K562 (cell line): Measurements from ENCODE around the gene RNF126. TPM values are rescaled to one million over a fixed set of nuclear protein-coding genes. Genes with fewer than 3 reads are reported as not detected.

Experiments used
- ATF4 ChIP-seq: fragments of 450-650 bp; formaldehyde crosslinking; IDR thresholded peaks from 2 replicates; pipeline ENCODE4 v1.4.0; 2022; ENCODE audit warnings: mild to moderate bottlenecking, moderate library complexity
- CHCHD3 ChIP-seq: fragments of 250-450 bp; sonication (Bioruptor Pico); IDR thresholded peaks from 2 replicates; pipeline ENCODE4 v2.1.2; 2022; ENCODE audit warnings: mild to moderate bottlenecking
- FIP1L1 ChIP-seq: fragments of 200-400 bp; formaldehyde crosslinking; IDR thresholded peaks from 2 replicates; pipeline ENCODE4 v1.6.1; 2018; ENCODE audit warnings: mild to moderate bottlenecking, low read depth, low read length; ENCODE audit not compliant: poor library complexity, severe bottlenecking
- MAZ ChIP-seq, 2 experiments: fragments of 450-650 bp in 1 of 2; sonication (generic) in 1 of 2; formaldehyde crosslinking; IDR thresholded peaks in 1 of 2; conservative IDR thresholded peaks in 1 of 2; 2 replicates each; pipeline versions ENCODE4 v1.4.0 to v1.5.0; 2020; ENCODE audit warnings: mild to moderate bottlenecking in 1 of 2, missing genetic modification reagents in 1 of 2
- MITF ChIP-seq: IDR thresholded peaks from 2 replicates; pipeline ENCODE4 v1.6.1; 2014; ENCODE audit warnings: antibody characterized with exemption
- NCOA4 ChIP-seq: fragments of 450-650 bp; IDR thresholded peaks from 2 replicates; pipeline ENCODE4 v1.6.1; 2018; ENCODE audit warnings: mild to moderate bottlenecking; ENCODE audit not compliant: partially characterized antibody
- PHF21A ChIP-seq: fragments of 450-650 bp; IDR thresholded peaks from 2 replicates; pipeline ENCODE4 v1.6.1; 2017; ENCODE audit warnings: low read depth, borderline replicate concordance
- RB1 ChIP-seq: fragments of 450-650 bp; IDR thresholded peaks from 2 replicates; pipeline ENCODE4 v1.6.1; 2017; ENCODE audit warnings: low read depth, mild to moderate bottlenecking
- RBM17 ChIP-seq: fragments of 200-400 bp; formaldehyde crosslinking; IDR thresholded peaks from 2 replicates; pipeline ENCODE4 v1.6.1; 2017; ENCODE audit warnings: low read depth, mild to moderate bottlenecking, low read length, borderline replicate concordance
- RBM39 ChIP-seq: fragments of 200-400 bp; formaldehyde crosslinking; optimal IDR thresholded peaks from 2 replicates; pipeline ENCODE3; 2018; ENCODE audit warnings: low read depth, low read length
- TCF3 ChIP-seq: sonication (generic); formaldehyde crosslinking; IDR thresholded peaks from 2 replicates; pipeline ENCODE4 v1.4.0; 2020; ENCODE audit warnings: mild to moderate bottlenecking, missing genetic modification reagents
- VEZF1 ChIP-seq: fragments of 200-800 bp; sonication (Bioruptor generic); IDR thresholded peaks from 2 replicates; pipeline ENCODE4 v1.6.1; 2017; ENCODE audit warnings: missing genetic modification characterization, missing compliant biosample characterization
- YBX1 ChIP-seq: fragments of 450-650 bp; IDR thresholded peaks from 2 replicates; pipeline ENCODE4 v1.7.1; 2016; ENCODE audit warnings: mild to moderate bottlenecking
- ZBTB1 ChIP-seq: sonication (generic); formaldehyde crosslinking; IDR thresholded peaks from 2 replicates; pipeline ENCODE4 v1.8.1; 2023; ENCODE audit warnings: missing genetic modification reagents, low read depth, mild to moderate bottlenecking, borderline replicate concordance
- ZFX ChIP-seq: sonication (generic); formaldehyde crosslinking; IDR thresholded peaks from 2 replicates; pipeline ENCODE4 v1.8.0; 2022; ENCODE audit warnings: mild to moderate bottlenecking, missing genetic modification reagents, moderate library complexity
- ZNF518B ChIP-seq: fragments of 250-450 bp; sonication (Bioruptor Pico); IDR thresholded peaks from 2 replicates; pipeline ENCODE4 v1.5.0; 2021; ENCODE audit warnings: mild to moderate bottlenecking, moderate library complexity
- ZNF561 ChIP-seq: fragments of 450-650 bp; formaldehyde crosslinking; conservative IDR thresholded peaks from 2 replicates; pipeline ENCODE4 v1.4.0; 2020; ENCODE audit warnings: mild to moderate bottlenecking, moderate library complexity
- ZNF655 ChIP-seq: fragments of 250-450 bp; sonication (Bioruptor Pico); IDR thresholded peaks from 2 replicates; pipeline ENCODE4 v1.5.0; 2021
- ZNF699 ChIP-seq: fragments of 250-450 bp; sonication (Bioruptor Pico); IDR thresholded peaks from 2 replicates; pipeline ENCODE4 v1.8.0; 2021; ENCODE audit warnings: mild to moderate bottlenecking, moderate library complexity; ENCODE audit not compliant: insufficient replicate concordance
- polyA plus RNA-seq, 8 experiments: library from polyadenylated mRNA; depleted of rRNA in 4 of 8; stranded (reverse) in 5 of 8; unstranded in 3 of 8; fragments of >200 nt; fragmentation: Nextera tagmentation in 2 of 8; fragmentation: Illumina TruSeq in 1 of 8; extraction: Ambion mirVana in 2 of 8; extraction: Trizol in 1 of 8; gene quantifications; 2 replicates each; pipeline versions ENCODE4 v1.2.1 to v1.2.3, GENCODE V29; 2011 to 2014; ENCODE audit warnings: inconsistent platforms in 1 of 8, missing spikeins in 1 of 8
- total RNA-seq, 7 experiments: library from RNA; depleted of rRNA in 6 of 7; stranded (reverse); fragments of >200 nt in 6 of 7; fragmentation: Illumina TruSeq in 2 of 7; extraction: Trizol in 2 of 7; gene quantifications; 2 replicates each; pipeline versions ENCODE4 v1.2.1 to v1.2.3, GENCODE V29; 2011 to 2021; ENCODE audit warnings: low replicate concordance in 1 of 7

Gene RNF126
- total and polyA plus RNA-seq, 9 of the 15 experiments (the other 6 are each of a cell fraction or from before 2014, with no cell fraction given) = 0.27 to 101 (median 12.3) TPM

DNA sequence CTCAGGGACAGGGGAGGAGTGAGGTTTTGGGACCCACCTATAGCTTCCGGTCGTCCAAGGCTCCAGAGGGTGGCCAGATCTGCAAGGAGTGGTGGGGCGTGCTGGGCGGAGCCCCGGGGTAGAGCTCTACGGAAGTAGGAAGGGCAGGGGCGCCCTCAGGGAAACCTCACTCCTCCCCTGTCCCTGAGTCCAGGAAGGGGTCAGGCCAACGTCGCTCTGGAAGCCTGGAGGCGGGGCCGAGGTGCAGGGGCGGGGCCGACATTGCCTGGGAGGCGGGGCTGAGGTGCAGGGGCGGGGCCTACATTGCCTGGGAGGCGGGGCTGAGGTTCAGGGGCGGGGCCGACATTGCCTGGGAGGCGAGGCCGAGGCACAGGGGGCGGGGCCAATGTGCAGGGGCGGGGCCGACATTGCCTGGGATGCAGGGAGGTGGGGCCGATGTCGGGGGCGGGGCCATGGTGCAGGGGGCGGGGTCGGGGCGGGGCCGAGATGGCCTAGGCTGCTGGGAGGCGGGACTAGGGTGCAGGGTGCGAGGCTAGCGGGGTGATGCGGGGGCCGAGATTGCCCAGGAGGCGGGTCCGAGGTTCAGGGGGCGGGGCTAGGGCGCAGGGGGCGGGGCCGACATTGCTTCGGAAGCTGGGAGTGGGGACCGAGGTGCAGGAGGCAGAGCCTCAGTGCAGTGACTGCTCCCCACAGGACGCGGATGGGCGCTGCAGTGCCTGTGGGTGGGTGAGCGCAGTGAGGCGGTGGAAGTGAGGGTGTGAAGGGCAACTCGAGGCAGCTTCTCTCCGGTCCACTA is 40.8 kb upstream of the RNF126 start (continued):
- TF ChIP-seq VEZF1 (CRISPR knock-in tag) (peak; percentile 75), MAZ (CRISPR knock-in tag; conservative IDR thresholded peaks at IDR 0.05 in 1 of 2, IDR thresholded peaks at IDR 0.05 in 1 of 2) (peak in 1 of 2 experiments; percentile 35; a peak in 3 of 4 replicates), MITF (no peak), ZNF518B (CRISPR knock-in tag) (no peak), PHF21A (no peak), RBM17 (no peak), ZNF561 (CRISPR knock-in tag) (no peak), ZFX (CRISPR knock-in tag) (no peak; the same call in none of the 2 replicates), NCOA4 (no peak), FIP1L1 (no peak), TCF3 (CRISPR knock-in tag) (no peak), ATF4 (CRISPR knock-in tag) (no peak), RB1 (0 out of 2 replicates have a peak, but pooled peaks have one; percentile 21), ZNF655 (no peak), RBM39 (no peak), ZBTB1 (CRISPR knock-in tag) (no peak), YBX1 (no peak), ZNF699 (CRISPR knock-in tag) (no peak), CHCHD3 (CRISPR knock-in tag) (no peak)
